Left ventricle myocardium inferior (tissue), 1 donor: ENCODE measurements around the gene LRP11. TPM values are rescaled to one million over a fixed set of nuclear protein-coding genes. Genes with fewer than 3 reads are reported as not detected.

ENCODE experiments used
- DNase-seq: peaks from one replicate; pipeline ENCODE4 v3.0.0-alpha.2; 2020
- H3K27ac ChIP-seq: fragments of 200-600 bp; replicated peaks from 2 replicates; pipeline ENCODE4 v1.8.0; 2021
- H3K27me3 ChIP-seq: fragments of 200-600 bp; 2 replicates; pipeline ENCODE4 v1.8.0; 2021; ENCODE audit warnings: low read depth
- H3K36me3 ChIP-seq: fragments of 200-600 bp; 2 replicates; pipeline ENCODE4 v1.8.0; 2021
- H3K4me1 ChIP-seq: fragments of 200-600 bp; 2 replicates; pipeline ENCODE4 v1.8.0; 2021
- H3K4me3 ChIP-seq: fragments of 200-600 bp; 2 replicates; pipeline ENCODE4 v1.8.0; 2021; ENCODE audit warnings: mild to moderate bottlenecking, moderate library complexity
- H3K9me3 ChIP-seq: fragments of 200-600 bp; replicated peaks from 2 replicates; pipeline ENCODE4 v1.8.0; 2021
- CTCF ChIP-seq: fragments of 200-600 bp; IDR thresholded peaks from 2 replicates; pipeline ENCODE4 v1.8.0; 2021; ENCODE audit warnings: antibody characterized with exemption, mild to moderate bottlenecking, borderline replicate concordance
- intact Hi-C: fragments of 100-400 bp; cut with micrococcal nuclease; formaldehyde crosslinking; loops from one replicate; pipeline ENCODE4 v1.11.0; 2022
- total RNA-seq: library from RNA; stranded (reverse); fragmentation: NEBNext Ultra II Directional; extraction: Animal tissue kit (Norgen Biotek cat#: 25700); gene quantifications from one replicate; pipeline ENCODE4 v1.2.1, GENCODE V29; 2021
- donor health status: DM: no; HTN: yes; CAD: no; lungs with severe emphysema.

Gene LRP11
- total RNA-seq, 1 donor from 2014 or later = 18.2 TPM

GRCh38 chr6:149904661-149905370 is 40.7 kb upstream of the LRP11 start:
- Histone ChIP-seq H3K4me1 (peaks cover 13% of the 10 kb centered on the region), H3K9me3 (peaks cover 12% of the 10 kb centered on the region), H3K36me3 (no peaks in the 10 kb centered on the region), H3K4me3 (no peak overlapping the region), H3K27me3 (no peaks in the 10 kb centered on the region), H3K27ac (no peak overlapping the region)
- TF ChIP-seq CTCF = no peak
- intact Hi-C loops = no loop called here
- no peak for DNase-seq

GRCh38 chr6:149903938-149904611 is 39.9 kb upstream of the LRP11 start:
- Histone ChIP-seq H3K27ac (no peak overlapping the region), H3K27me3 (no peaks in the 10 kb centered on the region), H3K9me3 (peaks cover 12% of the 10 kb centered on the region), H3K4me1 (peaks cover 13% of the 10 kb centered on the region), H3K4me3 (no peak overlapping the region), H3K36me3 (no peaks in the 10 kb centered on the region)
- no peak for DNase-seq
- no peak for TF ChIP-seq CTCF
- intact Hi-C loops = no loop called here

DNA sequence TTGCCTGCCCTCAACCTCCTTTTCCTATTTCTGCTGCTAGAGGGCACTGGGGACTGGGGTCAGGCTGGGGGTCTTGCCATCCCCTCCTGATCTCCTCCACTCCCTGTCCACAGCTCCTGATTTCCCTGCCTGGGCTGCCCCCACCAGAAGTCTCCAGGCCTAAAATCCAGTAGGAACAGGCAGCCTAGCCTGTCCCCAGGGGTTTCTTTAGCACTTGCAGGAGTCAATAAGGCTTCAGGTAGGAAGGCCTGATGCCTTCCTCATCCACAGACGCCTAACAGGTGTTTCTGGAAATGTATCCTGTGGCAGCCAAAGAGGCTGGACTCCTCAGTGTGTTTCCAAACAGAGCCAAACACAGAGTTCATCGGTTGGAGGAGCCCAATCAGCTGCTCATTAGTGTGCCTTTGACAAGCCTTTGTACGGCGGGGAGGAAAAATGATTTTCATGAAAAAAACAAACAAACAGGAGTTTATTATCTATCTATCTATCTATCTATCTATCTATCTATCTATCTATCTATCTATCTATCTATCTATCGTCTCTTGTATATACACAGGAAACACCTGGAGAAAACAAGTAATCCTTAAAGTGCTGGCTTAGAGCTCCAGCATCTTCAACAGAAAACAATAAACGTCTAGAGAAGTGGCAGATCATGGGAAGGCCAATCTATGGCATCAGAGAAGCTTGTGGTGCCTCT is 37.4 kb upstream of the LRP11 start:
- no peak overlapping the region for H3K27ac ChIP-seq
- no peaks in the 10 kb centered on the region for H3K27me3 ChIP-seq
- no peak for DNase-seq
- TF ChIP-seq CTCF = no peak
- H3K36me3 ChIP-seq = no peaks in the 10 kb centered on the region
- intact Hi-C loops = no loop called here
- H3K4me3 ChIP-seq = no peak overlapping the region
- H3K9me3 ChIP-seq = no peaks in the 10 kb centered on the region
- peaks cover 26% of the 10 kb centered on the region for H3K4me1 ChIP-seq

- Histone ChIP-seq H3K36me3 (no peaks in the 10 kb centered on the region), H3K4me1 (peaks cover 29% of the 10 kb centered on the region), H3K9me3 (no peaks in the 10 kb centered on the region), H3K27ac (no peak overlapping the region), H3K4me3 (no peak overlapping the region), H3K27me3 (no peaks in the 10 kb centered on the region)
- intact Hi-C loops = no loop called here
- no peak for DNase-seq
- TF ChIP-seq CTCF = no peak
Measured at GRCh38 chr6:149900620-149901443, 36.7 kb upstream of the LRP11 start.
